ENCODE data around the gene LSM4.
A peak's percentile ranks its signal among the peaks of the same experiment; 100 is the strongest.
"Not testable (repeated sequence)": the region's sequence is repeated elsewhere in the genome, so short reads cannot be mapped to it uniquely, and the experiment has no call there.

The LSM4 gene

GRCh38 chr19:18326772-18327171 lies 3.9 kb upstream of the LSM4 start:
- Histone ChIP-seq H3K4ac (ENCODE audit: low read length) (no peak overlapping the region), H3K27me3 (ENCODE audit: control insufficient read depth in 3 of 3, insufficient read depth in 3 of 3, low read depth in 1 of 3, low read length in 3 of 3) (no peaks in the 10 kb centered on the region)

GRCh38 chr19:18324373-18324731 lies 1.5 kb upstream of the LSM4 start:
- not testable (repeated sequence) for H2AFZ ChIP-seq (ENCODE audit: low read length); H3K27ac ChIP-seq (replicated peaks; ENCODE audit: low read length); H4K91ac ChIP-seq (ENCODE audit: low read depth, low read length, poor library complexity); H3K4me1 ChIP-seq (ENCODE audit: control insufficient read depth in 2 of 2, insufficient read depth in 1 of 2, low read depth in 1 of 2, low read length in 2 of 2); H3K4me2 ChIP-seq (ENCODE audit: insufficient read depth, low read length, poor library complexity, severe bottlenecking); H2BK15ac ChIP-seq (ENCODE audit: low read length); H3K4me3 ChIP-seq (ENCODE audit: low read length in 2 of 2); H3K9ac ChIP-seq (ENCODE audit: low read depth, low read length, poor library complexity); H2BK5ac ChIP-seq (ENCODE audit: low read length); H2BK120ac ChIP-seq (ENCODE audit: low read depth, low read length); DNase-seq (ENCODE audit: low spot score); H3K18ac ChIP-seq (ENCODE audit: low read length); H4K8ac ChIP-seq (ENCODE audit: low read depth, low read length); H3K4ac ChIP-seq (ENCODE audit: low read length); H2BK12ac ChIP-seq (ENCODE audit: low read length); H3K79me1 ChIP-seq (ENCODE audit: low read depth, low read length); H3K9me3 ChIP-seq (replicated peaks in 1 of 2; ENCODE audit: control insufficient read depth in 2 of 2, insufficient read depth in 1 of 2, low read depth in 1 of 2, low read length in 2 of 2); H3K27me3 ChIP-seq (ENCODE audit: control insufficient read depth in 3 of 3, insufficient read depth in 3 of 3, low read depth in 1 of 3, low read length in 3 of 3); H2AK5ac ChIP-seq (ENCODE audit: low read depth, low read length); H3K14ac ChIP-seq (ENCODE audit: low read length); H3K23ac ChIP-seq (ENCODE audit: low read depth, low read length, poor library complexity)
- WGBS, 2 donors (ENCODE audit: extremely low coverage in 2 of 2, insufficient read length in 2 of 2, insufficient replicate concordance in 1 of 2) = no CpG with 5 or more reads among the region's 6 CpGs
- peaks cover 6 to 19% of the 10 kb centered on the region in 2 donors for H3K36me3 ChIP-seq (replicated peaks in 1 of 2; ENCODE audit: control insufficient read depth in 2 of 2, insufficient read depth in 2 of 2, low read length in 2 of 2)

More at GRCh38 chr19:18326772-18327171, 3.9 kb upstream of the LSM4 start:
- H3K4me3 ChIP-seq (ENCODE audit: low read length in 2 of 2) = no peak overlapping the region
- no peak overlapping the region for H3K14ac ChIP-seq (ENCODE audit: low read length)
- no peaks in the 10 kb centered on the region for H3K9me3 ChIP-seq (replicated peaks in 1 of 2; ENCODE audit: control insufficient read depth in 2 of 2, insufficient read depth in 1 of 2, low read depth in 1 of 2, low read length in 2 of 2)
- H4K8ac ChIP-seq (ENCODE audit: low read depth, low read length) = no peak overlapping the region
- no peak overlapping the region for H2AFZ ChIP-seq (ENCODE audit: low read length)
- no peak overlapping the region for H2BK120ac ChIP-seq (ENCODE audit: low read depth, low read length)
- H3K4me1 ChIP-seq (ENCODE audit: control insufficient read depth in 2 of 2, insufficient read depth in 1 of 2, low read depth in 1 of 2, low read length in 2 of 2) = peaks cover 5 to 7% of the 10 kb centered on the region in 2 donors
- no CpG with 5 or more reads among the region's 5 CpGs for WGBS, 2 donors (ENCODE audit: extremely low coverage in 2 of 2, insufficient read length in 2 of 2, insufficient replicate concordance in 1 of 2)
- H2AK5ac ChIP-seq (ENCODE audit: low read depth, low read length) = peak overlapping the region; percentile 24
- H3K23ac ChIP-seq (ENCODE audit: low read depth, low read length, poor library complexity) = no peak overlapping the region
- no peak for DNase-seq (ENCODE audit: low spot score)
- no peak overlapping the region for H3K27ac ChIP-seq (replicated peaks; ENCODE audit: low read length)
- no peak overlapping the region for H3K18ac ChIP-seq (ENCODE audit: low read length)
- H2BK5ac ChIP-seq (ENCODE audit: low read length) = peak overlapping the region; percentile 62
- H2BK12ac ChIP-seq (ENCODE audit: low read length) = no peak overlapping the region
- no peak overlapping the region for H3K9ac ChIP-seq (ENCODE audit: low read depth, low read length, poor library complexity)
- H4K91ac ChIP-seq (ENCODE audit: low read depth, low read length, poor library complexity) = no peak overlapping the region
- no peak overlapping the region for H2BK15ac ChIP-seq (ENCODE audit: low read length)
- H3K4me2 ChIP-seq (ENCODE audit: insufficient read depth, low read length, poor library complexity, severe bottlenecking) = no peak overlapping the region
- no peaks in the 10 kb centered on the region for H3K36me3 ChIP-seq (replicated peaks in 1 of 2; ENCODE audit: control insufficient read depth in 2 of 2, insufficient read depth in 2 of 2, low read length in 2 of 2)
- H3K79me1 ChIP-seq (ENCODE audit: low read depth, low read length) = no peaks in the 10 kb centered on the region

GRCh38 chr19:18322318-18322758 lies 538 bp downstream of the LSM4 start:
- no CpG with 5 or more reads among the region's 7 CpGs for WGBS, 2 donors (ENCODE audit: extremely low coverage in 2 of 2, insufficient read length in 2 of 2, insufficient replicate concordance in 1 of 2)
- Histone ChIP-seq H3K36me3 (replicated peaks in 1 of 2; ENCODE audit: control insufficient read depth in 2 of 2, insufficient read depth in 2 of 2, low read length in 2 of 2) (peaks cover 9 to 32% of the 10 kb centered on the region in 2 donors), H2AFZ (ENCODE audit: low read length) (peak overlapping the region; percentile 81), H3K9ac (ENCODE audit: low read depth, low read length, poor library complexity) (no peak overlapping the region), H3K79me1 (ENCODE audit: low read depth, low read length) (peaks cover 20% of the 10 kb centered on the region), H2BK120ac (ENCODE audit: low read depth, low read length) (no peak overlapping the region), H3K27ac (replicated peaks; ENCODE audit: low read length) (peak overlapping the region; percentile 71), H3K9me3 (replicated peaks in 1 of 2; ENCODE audit: control insufficient read depth in 2 of 2, insufficient read depth in 1 of 2, low read depth in 1 of 2, low read length in 2 of 2) (no peaks in the 10 kb centered on the region), H3K4me1 (ENCODE audit: control insufficient read depth in 2 of 2, insufficient read depth in 1 of 2, low read depth in 1 of 2, low read length in 2 of 2) (peaks cover 8 to 9% of the 10 kb centered on the region in 2 donors), H3K18ac (ENCODE audit: low read length) (peak overlapping the region; percentile 98), H2AK5ac (ENCODE audit: low read depth, low read length) (no peak overlapping the region), H2BK5ac (ENCODE audit: low read length) (no peak overlapping the region), H3K4me3 (ENCODE audit: low read length in 2 of 2) (peak overlapping the region; percentile 93 to 95), H4K91ac (ENCODE audit: low read depth, low read length, poor library complexity) (no peak overlapping the region), H4K8ac (ENCODE audit: low read depth, low read length) (peak overlapping the region; percentile 3), H3K27me3 (ENCODE audit: control insufficient read depth in 3 of 3, insufficient read depth in 3 of 3, low read depth in 1 of 3, low read length in 3 of 3) (no peaks in the 10 kb centered on the region), H3K4me2 (ENCODE audit: insufficient read depth, low read length, poor library complexity, severe bottlenecking) (peak overlapping the region; percentile 62), H2BK15ac (ENCODE audit: low read length) (no peak overlapping the region), H2BK12ac (ENCODE audit: low read length) (no peak overlapping the region), H3K4ac (ENCODE audit: low read length) (no peak overlapping the region), H3K14ac (ENCODE audit: low read length) (peak overlapping the region; percentile 5), H3K23ac (ENCODE audit: low read depth, low read length, poor library complexity) (no peak overlapping the region)
- no peak for DNase-seq (ENCODE audit: low spot score)

GRCh38 chr19:18321734-18322102 lies 1.2 kb downstream of the LSM4 start:
- Histone ChIP-seq H3K4me3 (ENCODE audit: low read length in 2 of 2) (peak overlapping the region in 1 of 2 donors; percentile 93), H2BK120ac (ENCODE audit: low read depth, low read length) (no peak overlapping the region), H2AFZ (ENCODE audit: low read length) (peak overlapping the region; percentile 81), H3K4ac (ENCODE audit: low read length) (no peak overlapping the region), H3K27ac (replicated peaks; ENCODE audit: low read length) (no peak overlapping the region), H3K18ac (ENCODE audit: low read length) (no peak overlapping the region), H3K9me3 (replicated peaks in 1 of 2; ENCODE audit: control insufficient read depth in 2 of 2, insufficient read depth in 1 of 2, low read depth in 1 of 2, low read length in 2 of 2) (no peaks in the 10 kb centered on the region), H4K91ac (ENCODE audit: low read depth, low read length, poor library complexity) (no peak overlapping the region), H3K4me2 (ENCODE audit: insufficient read depth, low read length, poor library complexity, severe bottlenecking) (peak overlapping the region; percentile 62), H3K27me3 (ENCODE audit: control insufficient read depth in 3 of 3, insufficient read depth in 3 of 3, low read depth in 1 of 3, low read length in 3 of 3) (no peaks in the 10 kb centered on the region), H2BK15ac (ENCODE audit: low read length) (no peak overlapping the region), H3K23ac (ENCODE audit: low read depth, low read length, poor library complexity) (no peak overlapping the region), H3K4me1 (ENCODE audit: control insufficient read depth in 2 of 2, insufficient read depth in 1 of 2, low read depth in 1 of 2, low read length in 2 of 2) (peaks cover 8 to 9% of the 10 kb centered on the region in 2 donors), H4K8ac (ENCODE audit: low read depth, low read length) (no peak overlapping the region), H3K14ac (ENCODE audit: low read length) (no peak overlapping the region), H3K79me1 (ENCODE audit: low read depth, low read length) (peaks cover 20% of the 10 kb centered on the region), H3K36me3 (replicated peaks in 1 of 2; ENCODE audit: control insufficient read depth in 2 of 2, insufficient read depth in 2 of 2, low read length in 2 of 2) (peaks cover 9 to 34% of the 10 kb centered on the region in 2 donors), H2AK5ac (ENCODE audit: low read depth, low read length) (no peak overlapping the region), H3K9ac (ENCODE audit: low read depth, low read length, poor library complexity) (no peak overlapping the region), H2BK5ac (ENCODE audit: low read length) (no peak overlapping the region), H2BK12ac (ENCODE audit: low read length) (no peak overlapping the region)
- no CpG with 5 or more reads among the region's 9 CpGs for WGBS, 2 donors (ENCODE audit: extremely low coverage in 2 of 2, insufficient read length in 2 of 2, insufficient replicate concordance in 1 of 2)
- DNase-seq (ENCODE audit: low spot score) = no peak
